ENCODE measurements around the gene RNF217. TPM values are rescaled to one million over a fixed set of nuclear protein-coding genes. Genes with fewer than 3 reads are reported as not detected.

RNF217 gene
- total RNA-seq, 3 donors from 2014 or later, result 11.6 to 47.3 (median 15.0) TPM

- Histone ChIP-seq H3K4me1 (ENCODE audit: low read depth) (no peaks in the 10 kb centered on the region), H3K4me3 (no peak overlapping the region), H3K36me3 (ENCODE audit: low read depth) (no peaks in the 10 kb centered on the region), H3K9me3 (no peaks in the 10 kb centered on the region)
- intact Hi-C loops (cut with DNase I, micrococcal nuclease), result no loop called here
- no peak for TF ChIP-seq CTCF (IDR thresholded peaks at IDR 0.05)
- DNase-seq, result no peak
- ATAC-seq, result no peak
Measured at GRCh38 chr6:125075741-125076481, 113.7 kb downstream of the RNF217 start.

GRCh38 chr6:125076482-125076742 lies 114.2 kb downstream of the RNF217 start:
- DNase-seq (no peak), ATAC-seq (no peak)
- no peaks in the 10 kb centered on the region for H3K9me3 ChIP-seq
- intact Hi-C loops (cut with DNase I, micrococcal nuclease), result no loop called here
- TF ChIP-seq CTCF (IDR thresholded peaks at IDR 0.05), result no peak
- no peak overlapping the region for H3K4me3 ChIP-seq
- no peaks in the 10 kb centered on the region for H3K4me1 ChIP-seq (ENCODE audit: low read depth)
- H3K36me3 ChIP-seq (ENCODE audit: low read depth), result no peaks in the 10 kb centered on the region

GRCh38 chr6:125077453-125077852 lies 115.2 kb downstream of the RNF217 start:
- H3K4me3 ChIP-seq, result no peak overlapping the region
- H3K36me3 ChIP-seq (ENCODE audit: low read depth), result no peaks in the 10 kb centered on the region
- intact Hi-C loops (cut with DNase I, micrococcal nuclease), result no loop called here
- ATAC-seq (no peak), DNase-seq (no peak)
- no peaks in the 10 kb centered on the region for H3K9me3 ChIP-seq
- no peak for TF ChIP-seq CTCF (IDR thresholded peaks at IDR 0.05)
- H3K4me1 ChIP-seq (ENCODE audit: low read depth), result no peaks in the 10 kb centered on the region

- Histone ChIP-seq H3K9me3 (no peaks in the 10 kb centered on the region), H3K4me3 (no peak overlapping the region), H3K36me3 (ENCODE audit: low read depth) (no peaks in the 10 kb centered on the region), H3K4me1 (ENCODE audit: low read depth) (no peaks in the 10 kb centered on the region)
- TF ChIP-seq CTCF (IDR thresholded peaks at IDR 0.05), result no peak
- DNase-seq (no peak), ATAC-seq (no peak)
- intact Hi-C loops (cut with DNase I, micrococcal nuclease), result no loop called here
Measured at GRCh38 chr6:125078602-125079321, 116.5 kb downstream of the RNF217 start.

GRCh38 chr6:125082908-125083683 lies 120.9 kb downstream of the RNF217 start:
- no peaks in the 10 kb centered on the region for H3K36me3 ChIP-seq (ENCODE audit: low read depth)
- no peak for DNase-seq
- TF ChIP-seq CTCF (IDR thresholded peaks at IDR 0.05), result no peak
- H3K4me1 ChIP-seq (ENCODE audit: low read depth), result no peaks in the 10 kb centered on the region
- H3K4me3 ChIP-seq, result no peak overlapping the region
- H3K9me3 ChIP-seq, result no peaks in the 10 kb centered on the region
- intact Hi-C loops (cut with DNase I, micrococcal nuclease), result no loop called here
- no peak for ATAC-seq

All from mucosa of descending colon (tissue), 3 donors.